HCT116 (cell line): ENCODE data around the gene SLC6A8. TPM values are rescaled to one million over a fixed set of nuclear protein-coding genes. Genes with fewer than 3 reads are reported as not detected.

Experiments used
- ATAC-seq: fragments of 200-7000 bp; cut with Tn5 transposase; 2 replicates; pipeline ENCODE4 v1.9.1; 2020; ENCODE audit warnings: mild to moderate bottlenecking, moderate library complexity
- BruUV-seq: library from RNA; stranded (reverse); fragments of 400-500 nt; replicated peaks from 2 replicates; lab custom pipeline; 2021; lab: Mats Ljungman, UMichigan
- CTCF ChIA-PET: fragments of 300-600 bp; sonication (Branson Sonifier 250); formaldehyde crosslinking; loops from one replicate; lab custom pipeline; 2021; ENCODE audit warnings: antibody characterized with exemption; lab: Charles Lee
- POLR2A ChIA-PET: fragments of 300-600, 350-600 bp; sonication (Branson Sonifier 250); formaldehyde crosslinking; loops from one replicate; lab custom pipeline; 2021; ENCODE audit warnings: antibody characterized with exemption; lab: Charles Lee
- RAD21 ChIA-PET, 2 experiments: fragments of 300-600 bp; sonication (Branson Sonifier 250); formaldehyde crosslinking; loops; one replicate each; lab custom pipeline; 2023; ENCODE audit warnings: low total read pairs in 2 of 2; ENCODE audit not compliant: uncharacterized antibody in 2 of 2, unreplicated experiment in 2 of 2, low non-redundant PET in 1 of 2; lab: Charles Lee
- DNase-seq: peaks from one replicate; pipeline ENCODE4 v3.0.0-alpha.2; 2010; ENCODE audit warnings: low read depth, low spot score
- H2AFZ ChIP-seq: fragments of 200-600 bp; shearing (Covaris generic), sonication (generic); 2 replicates; pipeline ENCODE4 v1.6.1; 2017; ENCODE audit warnings: low read depth, mixed run types, mixed read lengths, antibody characterized with exemption, low read length; ENCODE audit not compliant: poor library complexity, severe bottlenecking
- H3K27ac ChIP-seq: 2 replicates; pipeline ENCODE4 v1.5.1; 2012; ENCODE audit warnings: low read depth, low read length
- H3K27me3 ChIP-seq: fragments of 200-600 bp; sonication (generic); 2 replicates; pipeline ENCODE4 v1.6.1; 2016; ENCODE audit warnings: mixed run types, low read length, mixed read lengths; ENCODE audit not compliant: insufficient read depth
- H3K36me3 ChIP-seq, 2 experiments: fragments of 200-500 bp in 1 of 2; fragments of 200-600 bp in 1 of 2; sonication (Bioruptor generic) in 1 of 2; sonication (generic) in 1 of 2; 2 replicates each; pipeline versions ENCODE4 v1.5.1 to v1.6.1; 2014 to 2016; ENCODE audit warnings: low read length in 2 of 2, inconsistent platforms in 1 of 2, mixed read lengths in 1 of 2, mixed run types in 1 of 2; ENCODE audit not compliant: insufficient read depth in 2 of 2, control insufficient read depth in 1 of 2
- H3K4me1 ChIP-seq, 2 experiments: fragments of 200-600 bp in 1 of 2; sonication (generic) in 1 of 2; 2 replicates each; pipeline versions ENCODE4 v1.5.1 to v1.6.1; 2012 to 2017; ENCODE audit warnings: low read length in 2 of 2, inconsistent platforms in 1 of 2, mild to moderate bottlenecking in 1 of 2, mixed read lengths in 1 of 2, mixed run types in 1 of 2, moderate library complexity in 1 of 2; ENCODE audit not compliant: insufficient read depth in 2 of 2, control insufficient read depth in 1 of 2
- H3K4me2 ChIP-seq: fragments of 200-600 bp; sonication (generic); 2 replicates; pipeline ENCODE4 v1.6.1; 2017; ENCODE audit warnings: mixed run types, low read length, mixed read lengths
- H3K4me3 ChIP-seq, 2 experiments: fragments of 200-600 bp in 1 of 2; sonication (generic) in 1 of 2; replicated peaks in 1 of 2; 2 replicates each; pipeline ENCODE4 v1.5.1; 2011 to 2016; ENCODE audit warnings: low read length in 2 of 2, control low read depth in 1 of 2, low read depth in 1 of 2, mild to moderate bottlenecking in 1 of 2, mixed read lengths in 1 of 2, mixed run types in 1 of 2
- H3K79me2 ChIP-seq: fragments of 200-600 bp; sonication (generic); 2 replicates; pipeline ENCODE4 v1.6.1; 2017; ENCODE audit warnings: mild to moderate bottlenecking, mixed run types, low read length, moderate library complexity, mixed read lengths; ENCODE audit not compliant: insufficient read depth
- H3K9ac ChIP-seq: fragments of 200-600 bp; sonication (generic); 2 replicates; pipeline ENCODE4 v1.6.1; 2016; ENCODE audit warnings: low read length, mixed read lengths
- H3K9me2 ChIP-seq: fragments of 200-600 bp; sonication (generic), shearing (Covaris generic); 2 replicates; pipeline ENCODE4 v1.6.1; 2017; ENCODE audit warnings: mixed run types, mild to moderate bottlenecking, moderate library complexity; ENCODE audit not compliant: insufficient read depth
- H3K9me3 ChIP-seq, 2 experiments: fragments of 200-500 bp in 1 of 2; fragments of 200-600 bp in 1 of 2; sonication (Bioruptor generic) in 1 of 2; sonication (generic) in 1 of 2; 2 replicates each; pipeline ENCODE4 v1.6.1; 2014 to 2017; ENCODE audit warnings: low read length in 2 of 2, mixed read lengths in 2 of 2, inconsistent platforms in 1 of 2, low read depth in 1 of 2, mild to moderate bottlenecking in 1 of 2, mixed run types in 1 of 2, moderate library complexity in 1 of 2; ENCODE audit not compliant: control insufficient read depth in 1 of 2, insufficient read depth in 1 of 2
- H4K20me1 ChIP-seq: fragments of 200-600 bp; sonication (generic), shearing (Covaris generic); 2 replicates; pipeline ENCODE4 v1.6.1; 2017; ENCODE audit warnings: mixed run types, mild to moderate bottlenecking, moderate library complexity; ENCODE audit not compliant: insufficient read depth
- EGR1 ChIP-seq: IDR thresholded peaks from 2 replicates; pipeline ENCODE4 v1.6.1; 2012; ENCODE audit warnings: low read depth
- FOSL1 ChIP-seq: IDR thresholded peaks from 2 replicates; pipeline ENCODE4 v1.6.1; 2012; ENCODE audit warnings: low read depth
- RAD21 ChIP-seq: IDR thresholded peaks from 2 replicates; pipeline ENCODE4 v1.6.1; 2012; ENCODE audit warnings: low read depth, mild to moderate bottlenecking
- ZFX ChIP-seq: fragments of 450-650 bp; IDR thresholded peaks from 2 replicates; pipeline ENCODE4 v1.6.1; 2017
- ZNF274 ChIP-seq: fragments of 200-500 bp; sonication (Bioruptor generic); IDR thresholded peaks from 2 replicates; pipeline ENCODE4 v1.6.1; 2014; ENCODE audit warnings: mild to moderate bottlenecking, low read depth, low read length, inconsistent platforms
- intact Hi-C: fragments of 100-400 bp; cut with micrococcal nuclease; formaldehyde crosslinking; loops from 2 replicates; pipeline ENCODE4 v1.10.0; 2022
- total RNA-seq: library from RNA; stranded (reverse); gene quantifications from one replicate; pipeline ENCODE4 v1.2.1, GENCODE V29; 2021; ENCODE audit not compliant: unreplicated experiment

The SLC6A8 gene
- total RNA-seq, 1 experiment from 2014 or later: 101 TPM

DNA sequence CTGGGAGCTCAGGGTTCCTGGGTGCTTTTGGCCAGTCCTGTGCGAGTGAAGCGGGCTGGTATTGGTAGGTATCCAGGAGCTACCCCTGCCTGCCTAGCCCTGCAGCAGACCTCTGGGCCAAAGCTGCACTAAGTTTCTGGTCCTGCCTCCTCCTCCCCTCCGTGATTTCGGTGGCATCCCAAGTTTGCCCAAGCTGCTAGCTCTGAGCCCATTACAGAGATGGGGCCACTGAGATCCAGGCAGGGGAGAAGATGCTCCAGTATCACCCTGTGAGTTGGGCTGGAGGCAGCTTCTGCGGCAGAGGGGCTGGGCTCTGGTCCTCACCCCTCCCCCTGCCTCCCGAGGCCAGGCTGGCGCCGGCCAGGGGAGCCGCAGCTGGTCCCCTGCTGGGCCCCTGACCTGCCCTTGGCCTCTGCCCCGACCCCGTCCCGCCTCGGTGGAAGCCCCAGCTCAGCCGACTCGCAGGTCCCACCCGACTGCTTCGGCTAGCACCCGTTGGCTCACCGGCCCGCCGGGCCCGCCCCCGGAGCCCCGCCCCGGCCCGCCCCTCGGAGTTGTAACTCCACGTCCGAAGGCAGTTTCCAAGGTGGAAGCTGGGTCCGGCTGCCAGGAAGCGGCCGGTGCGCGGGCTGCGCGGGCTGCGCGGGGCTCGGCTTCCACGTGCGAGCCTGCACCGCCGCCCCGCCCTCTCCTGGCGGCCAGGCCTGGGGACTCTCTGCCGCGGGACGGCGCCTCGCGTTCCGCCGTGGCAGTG lies 40.9 kb upstream of the SLC6A8 start, which contains the start of gene DUSP9:
Gene DUSP9, plus strand, starts transcription at position 584 of the 754 bp plus-strand sequence. CDS start 751 bp downstream, outside the sequence.
- no peaks in the 10 kb centered on the region for H3K27me3 ChIP-seq
- no peak for DNase-seq
- no peak within 1 kb of the TSS for H2AFZ ChIP-seq
- peak; percentile 69 for ATAC-seq
- peak within 1 kb of the TSS; percentile 33; the same call in 1 of the 2 replicates for H3K9ac ChIP-seq
- TF ChIP-seq ZFX (0 out of 2 replicates have a peak, but pooled peaks have one; percentile 30), EGR1 (no peak)
- no peaks in the 10 kb centered on the region for H3K79me2 ChIP-seq
- intact Hi-C loops: no loop called here
- H3K4me1 ChIP-seq: peaks cover 3 to 21% of the 10 kb centered on the region in 2 experiments; a peak in 2 of 4 replicates
- no peak within 1 kb of the TSS for H3K27ac ChIP-seq
- H3K9me3 ChIP-seq: no peaks in the 10 kb centered on the region
- H3K4me2 ChIP-seq: peak within 1 kb of the TSS; percentile 67
- CTCF ChIA-PET: interaction anchor here (0.6 to 1.5 kb wide), 5 partner anchors 9 to 107 kb away, joined by 3 to 5 read pairs (median 3); no protein-coding TSS in a partner anchor
- no peaks in the 10 kb centered on the region for H3K9me2 ChIP-seq
- peak within 1 kb of the TSS; percentile 27 to 48 for H3K4me3 ChIP-seq
- H4K20me1 ChIP-seq: no peaks in the 10 kb centered on the region
- no TSS peak for BruUV-seq
- RAD21 ChIA-PET: no interaction called here
- POLR2A ChIA-PET: no interaction called here
- H3K36me3 ChIP-seq: no peaks in the 10 kb centered on the region

GRCh38 chrX:153647461-153648357 lies 40.0 kb upstream of the SLC6A8 start:
- Histone ChIP-seq H3K9me3 (no peaks in the 10 kb centered on the region), H3K4me2 (peak overlapping the region; percentile 67), H4K20me1 (no peaks in the 10 kb centered on the region), H3K4me1 (peaks cover 3 to 21% of the 10 kb centered on the region in 2 experiments; a peak in 2 of 4 replicates), H3K27ac (no peak overlapping the region), H2AFZ (no peak overlapping the region), H3K4me3 (peak overlapping the region; percentile 25 to 48), H3K9me2 (no peaks in the 10 kb centered on the region), H3K9ac (peak overlapping the region; percentile 33; the same call in 1 of the 2 replicates), H3K36me3 (no peaks in the 10 kb centered on the region), H3K27me3 (no peaks in the 10 kb centered on the region), H3K79me2 (no peaks in the 10 kb centered on the region)
- TF ChIP-seq FOSL1: no peak
- no peak for TF ChIP-seq RAD21
- TF ChIP-seq ZNF274: no peak
- TF ChIP-seq ZFX: peak; percentile 12; the same call in 1 of the 2 replicates
- ChIA-PET CTCF (interaction anchor here (0.6 to 2.3 kb wide), 4 partner anchors 10 to 108 kb away, joined by 3 to 12 read pairs (median 4); no protein-coding TSS in a partner anchor), POLR2A (no interaction called here), RAD21 (no interaction called here)
- no peak for ATAC-seq
- BruUV-seq: no TSS peak
- intact Hi-C loops: no loop called here
- DNase-seq: no peak
